Uterus (tissue), 4 donors: ENCODE measurements around the gene SIGLEC7. TPM values are rescaled to one million over a fixed set of nuclear protein-coding genes. Genes with fewer than 3 reads are reported as not detected.

Source experiments
- DNase-seq, 2 donors: peaks; one replicate each; pipeline ENCODE4 v3.0.0-alpha.2; 2019 to 2020
- H3K27ac ChIP-seq, 2 donors: fragments of 200-600 bp; sonication (generic); 1 replicate in 1 of 2; 2 replicates in 1 of 2; pipeline ENCODE4 v1.5.1; 2016 to 2018
- H3K27me3 ChIP-seq, 2 donors: fragments of 200-600 bp; sonication (generic); one replicate each; pipeline ENCODE4 v1.5.1; 2018 to 2019; ENCODE audit warnings: control low read depth in 1 of 2
- H3K36me3 ChIP-seq, 2 donors: fragments of 200-600 bp; sonication (generic); one replicate each; pipeline ENCODE4 v1.5.1; 2019; ENCODE audit warnings: control low read depth in 1 of 2
- H3K4me1 ChIP-seq, 2 donors: fragments of 200-600 bp; sonication (generic); one replicate each; pipeline ENCODE4 v1.5.1; 2018 to 2019; ENCODE audit warnings: control low read depth in 1 of 2
- H3K4me3 ChIP-seq, 2 donors: fragments of 200-600 bp; sonication (generic); 1 replicate in 1 of 2; 2 replicates in 1 of 2; pipeline ENCODE4 v1.5.1; 2018 to 2019; ENCODE audit warnings: mild to moderate bottlenecking in 1 of 2
- H3K9me3 ChIP-seq, 2 donors: fragments of 200-600 bp; sonication (generic); one replicate each; pipeline ENCODE4 v1.5.1; 2019; ENCODE audit warnings: control low read depth in 1 of 2
- POLR2A ChIP-seq, 2 donors: fragments of 450-650 bp; IDR thresholded peaks; one replicate each; pipeline ENCODE4 v1.6.1; 2016; ENCODE audit warnings: antibody characterized with exemption in 2 of 2, mild to moderate bottlenecking in 1 of 2, moderate library complexity in 1 of 2
- intact Hi-C: fragments of 100-400 bp; cut with DNase I; formaldehyde crosslinking; loops from one replicate; pipeline ENCODE4 v1.15.1; 2023; ENCODE audit warnings: low total_unique reads
- total RNA-seq, 4 donors: library from RNA; depleted of rRNA in 3 of 4; stranded (reverse); fragments of >200 nt in 3 of 4; gene quantifications; one replicate each; pipeline versions ENCODE4 v1.1.0 to v1.2.4, GENCODE V29; 2014 to 2023
- TF ChIP-seq, protein P1 (sequence below), 4 experiments: fragments of 200-600 bp in 2 of 4; fragments of 450-650 bp in 2 of 4; sonication (generic) in 2 of 4; IDR thresholded peaks; one replicate each; pipeline ENCODE4 v1.5.1; 2016 to 2019; ENCODE audit warnings: antibody characterized with exemption in 4 of 4, mild to moderate bottlenecking in 2 of 4, moderate library complexity in 1 of 4
- donor health status: DM: yes; HTN: yes; CAD: no.

The SIGLEC7 gene
- total RNA-seq, 4 donors from 2014 or later = 0.14 to 0.59 TPM; not detected in 2

DNA sequence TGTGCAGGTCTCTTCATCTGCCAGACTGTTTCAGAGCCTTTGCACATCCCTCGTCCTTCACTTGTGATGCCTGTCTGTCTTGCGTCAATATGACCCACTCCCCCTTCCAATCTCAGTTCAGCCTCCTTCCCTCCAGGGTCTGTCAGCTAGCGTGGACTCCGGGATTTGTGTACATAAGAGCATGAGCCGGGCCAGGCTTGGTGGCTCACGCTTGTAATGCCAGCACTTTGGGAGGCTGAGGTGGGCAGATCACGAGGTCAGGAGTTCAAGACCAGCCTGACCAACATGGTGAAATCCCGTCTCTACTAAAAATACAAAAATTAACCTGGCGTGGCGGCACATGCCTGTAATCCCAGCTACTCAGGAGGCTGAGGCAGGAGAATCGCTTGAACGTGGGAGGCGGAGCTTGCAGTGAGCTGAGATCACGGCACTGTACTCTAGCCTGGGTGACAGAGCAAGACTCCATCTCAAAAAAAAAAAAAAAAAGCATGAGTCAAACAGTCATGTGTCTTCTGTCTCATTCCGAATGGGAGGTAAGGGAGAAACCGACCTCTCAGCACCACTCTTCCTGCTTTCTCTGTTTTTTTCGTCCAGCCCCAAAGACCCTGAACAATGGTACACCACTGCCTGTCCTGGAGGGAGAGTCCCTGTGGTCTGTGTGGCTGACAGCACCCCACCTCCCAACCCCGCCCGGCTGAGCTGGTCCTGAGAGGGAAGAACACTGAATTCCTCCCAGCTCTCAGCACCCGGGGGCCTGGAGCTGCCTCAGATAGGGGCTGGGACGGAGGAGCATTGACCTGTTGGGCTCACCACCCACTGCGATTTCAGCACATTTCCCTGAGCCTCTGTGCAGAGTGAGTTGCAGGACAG lies 19.8 kb upstream of the SIGLEC7 start:
- TF ChIP-seq, protein P1, sequence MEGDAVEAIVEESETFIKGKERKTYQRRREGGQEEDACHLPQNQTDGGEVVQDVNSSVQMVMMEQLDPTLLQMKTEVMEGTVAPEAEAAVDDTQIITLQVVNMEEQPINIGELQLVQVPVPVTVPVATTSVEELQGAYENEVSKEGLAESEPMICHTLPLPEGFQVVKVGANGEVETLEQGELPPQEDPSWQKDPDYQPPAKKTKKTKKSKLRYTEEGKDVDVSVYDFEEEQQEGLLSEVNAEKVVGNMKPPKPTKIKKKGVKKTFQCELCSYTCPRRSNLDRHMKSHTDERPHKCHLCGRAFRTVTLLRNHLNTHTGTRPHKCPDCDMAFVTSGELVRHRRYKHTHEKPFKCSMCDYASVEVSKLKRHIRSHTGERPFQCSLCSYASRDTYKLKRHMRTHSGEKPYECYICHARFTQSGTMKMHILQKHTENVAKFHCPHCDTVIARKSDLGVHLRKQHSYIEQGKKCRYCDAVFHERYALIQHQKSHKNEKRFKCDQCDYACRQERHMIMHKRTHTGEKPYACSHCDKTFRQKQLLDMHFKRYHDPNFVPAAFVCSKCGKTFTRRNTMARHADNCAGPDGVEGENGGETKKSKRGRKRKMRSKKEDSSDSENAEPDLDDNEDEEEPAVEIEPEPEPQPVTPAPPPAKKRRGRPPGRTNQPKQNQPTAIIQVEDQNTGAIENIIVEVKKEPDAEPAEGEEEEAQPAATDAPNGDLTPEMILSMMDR (IDR thresholded peaks at IDR 0.05) = no peak
- TF ChIP-seq POLR2A (IDR thresholded peaks at IDR 0.05) = no peak
- no peak for DNase-seq
- Histone ChIP-seq H3K4me1 (no peaks in the 10 kb centered on the region), H3K27me3 (no peaks in the 10 kb centered on the region), H3K4me3 (no peak overlapping the region), H3K36me3 (no peaks in the 10 kb centered on the region), H3K27ac (no peak overlapping the region), H3K9me3 (no peaks in the 10 kb centered on the region)
- intact Hi-C loops = no loop called here

DNA sequence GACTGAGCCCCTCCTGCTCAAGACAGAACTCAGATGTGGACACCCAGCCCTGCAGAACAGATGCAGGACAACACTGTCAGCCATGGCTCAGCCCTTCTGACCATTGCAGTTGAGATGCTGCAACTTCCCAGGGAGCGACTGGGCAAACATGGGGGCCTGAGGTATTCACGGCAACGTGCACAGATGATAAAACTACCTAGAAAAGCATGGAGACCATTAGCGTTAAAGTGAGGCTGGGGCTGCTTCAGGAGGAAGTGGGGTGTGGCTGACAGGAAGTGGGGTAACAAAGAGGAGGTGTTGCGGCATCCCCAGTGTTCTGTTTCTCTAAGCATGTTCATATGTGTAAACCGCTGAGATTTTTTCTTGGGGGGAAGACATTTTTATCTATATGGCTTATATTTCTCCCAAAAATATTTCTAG lies 18.7 kb upstream of the SIGLEC7 start:
- no peaks in the 10 kb centered on the region for H3K27me3 ChIP-seq
- H3K4me3 ChIP-seq = no peak overlapping the region
- no peak for DNase-seq
- no peaks in the 10 kb centered on the region for H3K36me3 ChIP-seq
- H3K27ac ChIP-seq = no peak overlapping the region
- no peaks in the 10 kb centered on the region for H3K9me3 ChIP-seq
- H3K4me1 ChIP-seq = no peaks in the 10 kb centered on the region
- intact Hi-C loops = no loop called here
- TF ChIP-seq, protein P1 (IDR thresholded peaks at IDR 0.05) = no peak
- no peak for TF ChIP-seq POLR2A (IDR thresholded peaks at IDR 0.05)

DNA sequence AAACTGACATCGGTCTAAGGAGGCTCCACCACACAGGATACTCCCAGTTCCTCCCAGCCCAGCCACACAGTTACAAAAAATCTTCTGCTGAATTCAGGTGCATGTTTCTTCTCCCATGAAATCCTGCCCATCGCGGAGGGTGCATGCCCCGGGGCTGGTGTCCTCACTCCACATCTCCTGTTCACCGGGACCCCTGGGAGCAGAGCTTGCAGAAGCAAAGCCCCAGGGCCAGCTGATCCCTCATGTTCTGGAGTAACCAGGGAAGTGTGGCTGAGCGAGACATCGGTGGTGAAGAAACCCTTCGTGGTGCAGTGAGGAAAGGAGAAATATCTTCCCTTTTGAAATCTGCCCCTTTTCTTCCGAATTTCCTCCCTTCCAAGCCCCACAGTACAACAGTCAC lies 18.3 kb upstream of the SIGLEC7 start:
- TF ChIP-seq POLR2A (IDR thresholded peaks at IDR 0.05) = no peak
- TF ChIP-seq, protein P1 (IDR thresholded peaks at IDR 0.05) = no peak
- intact Hi-C loops = no loop called here
- Histone ChIP-seq H3K27ac (no peak overlapping the region), H3K4me1 (no peaks in the 10 kb centered on the region), H3K4me3 (no peak overlapping the region), H3K27me3 (no peaks in the 10 kb centered on the region), H3K9me3 (no peaks in the 10 kb centered on the region), H3K36me3 (no peaks in the 10 kb centered on the region)
- no peak for DNase-seq

- intact Hi-C loops = no loop called here
- no peaks in the 10 kb centered on the region for H3K36me3 ChIP-seq
- H3K27me3 ChIP-seq = no peaks in the 10 kb centered on the region
- H3K27ac ChIP-seq = no peak overlapping the region
- no peak for DNase-seq
- no peak for TF ChIP-seq POLR2A (IDR thresholded peaks at IDR 0.05)
- no peaks in the 10 kb centered on the region for H3K9me3 ChIP-seq
- no peak overlapping the region for H3K4me3 ChIP-seq
- H3K4me1 ChIP-seq = no peaks in the 10 kb centered on the region
These were observed 17.9 kb upstream of the SIGLEC7 start for GRCh38 chr19:51124216-51124615.

DNA sequence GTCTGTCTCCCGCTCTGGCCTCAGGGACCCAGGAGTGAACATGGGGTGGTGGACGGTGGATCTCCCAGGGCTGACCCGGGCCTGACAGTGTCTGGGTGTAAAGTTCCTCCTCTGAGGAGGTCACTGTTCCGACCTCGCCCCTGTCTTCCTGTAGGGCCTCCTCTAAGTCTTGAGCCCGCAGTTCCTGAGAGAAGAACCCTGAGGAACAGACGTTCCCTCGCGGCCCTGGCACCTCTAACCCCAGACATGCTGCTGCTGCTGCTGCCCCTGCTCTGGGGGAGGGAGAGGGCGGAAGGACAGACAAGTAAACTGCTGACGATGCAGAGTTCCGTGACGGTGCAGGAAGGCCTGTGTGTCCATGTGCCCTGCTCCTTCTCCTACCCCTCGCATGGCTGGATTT lies 17.4 kb upstream of the SIGLEC7 start, which contains the start of gene SIGLEC9:
Gene SIGLEC9 (plus strand): TSS at position 178 of the 400 bp plus-strand sequence. CDS start 69 bp downstream, at position 247.
- DNase-seq = no peak
- H3K4me3 ChIP-seq = no peak within 1 kb of the TSS

More for the DNA sequence above, 17.4 kb upstream of the SIGLEC7 start, which contains the start of gene SIGLEC9:
- intact Hi-C loops = no loop called here
- no peaks in the 10 kb centered on the region for H3K4me1 ChIP-seq
- no peaks in the 10 kb centered on the region for H3K9me3 ChIP-seq
- H3K27ac ChIP-seq = no peak within 1 kb of the TSS
- H3K36me3 ChIP-seq = no peaks in the 10 kb centered on the region
- TF ChIP-seq, protein P1 (IDR thresholded peaks at IDR 0.05) = no peak
- TF ChIP-seq POLR2A (IDR thresholded peaks at IDR 0.05) = no peak
- no peaks in the 10 kb centered on the region for H3K27me3 ChIP-seq
